ENCODE measurements around the gene PRDX1.

The PRDX1 gene

DNA sequence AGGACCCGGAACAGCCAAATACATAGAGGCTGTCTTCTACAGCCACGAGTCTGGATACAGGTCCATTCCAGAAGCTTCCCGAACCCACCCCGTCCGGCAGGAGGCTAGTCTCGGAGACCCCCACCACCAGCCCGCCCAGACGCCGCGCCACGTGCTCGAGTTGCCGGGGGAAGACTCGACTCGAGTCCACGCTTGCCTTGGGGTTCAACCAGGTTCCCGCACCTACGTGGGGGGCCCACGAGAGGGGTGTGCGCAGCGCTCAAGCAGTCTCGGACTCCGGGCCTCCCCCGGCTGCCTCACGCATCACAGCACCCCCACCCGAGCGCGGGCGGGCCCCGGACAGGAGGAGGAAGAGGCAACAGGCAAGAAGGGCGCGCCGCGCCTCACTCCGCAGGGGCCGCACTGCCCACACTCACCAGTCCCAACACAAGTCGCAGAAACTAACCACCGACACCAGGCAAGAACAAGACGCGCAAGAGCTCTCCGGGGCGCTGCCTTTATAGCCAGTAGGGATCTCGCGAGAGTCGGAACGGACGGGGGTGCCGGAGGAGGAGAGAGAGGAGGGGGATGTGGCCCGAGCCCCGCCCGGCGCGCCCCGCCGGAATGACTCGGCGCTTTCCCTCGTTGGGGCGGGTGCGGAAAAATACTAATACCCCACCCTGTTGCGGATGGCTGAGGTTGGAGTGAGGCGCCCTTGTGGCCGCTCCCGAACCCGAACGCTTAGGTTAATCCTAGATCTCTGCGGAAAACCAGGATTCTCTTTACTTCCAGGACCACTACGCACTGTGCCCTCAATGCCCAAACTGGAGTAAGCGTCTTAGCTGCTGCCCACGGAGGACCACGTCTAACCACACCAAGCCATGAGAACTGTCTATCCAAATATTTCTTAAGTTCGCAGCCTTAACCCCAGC is at the start of gene PRDX1:
Gene PRDX1, minus strand, starts transcription at position 472 of the 911 bp plus-strand sequence. CDS start 2,841 bp downstream, outside the sequence.
- peak; percentile 99 for DNase-seq (ENCODE audit: low spot score)

DNA sequence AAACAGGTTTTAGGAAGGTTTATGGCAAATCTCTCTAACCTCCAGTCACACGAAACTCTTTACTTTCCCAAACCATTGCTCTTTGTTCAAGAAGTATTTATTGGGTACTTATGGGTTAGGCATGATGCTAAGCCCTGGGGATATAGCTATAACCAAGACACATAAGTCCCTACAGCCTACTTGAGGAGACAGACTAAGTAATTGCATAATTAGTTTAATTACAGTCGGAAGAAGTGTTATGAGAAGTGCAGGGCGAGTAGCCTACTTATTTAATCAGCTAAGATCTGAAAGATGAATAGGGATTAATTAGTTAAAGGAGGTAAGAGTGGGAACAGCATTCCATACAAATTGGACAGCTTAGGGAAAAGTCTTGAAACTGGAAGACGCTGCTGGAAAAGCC is 48.9 kb upstream of the PRDX1 start:
- no peak for DNase-seq (ENCODE audit: low spot score)

DNA sequence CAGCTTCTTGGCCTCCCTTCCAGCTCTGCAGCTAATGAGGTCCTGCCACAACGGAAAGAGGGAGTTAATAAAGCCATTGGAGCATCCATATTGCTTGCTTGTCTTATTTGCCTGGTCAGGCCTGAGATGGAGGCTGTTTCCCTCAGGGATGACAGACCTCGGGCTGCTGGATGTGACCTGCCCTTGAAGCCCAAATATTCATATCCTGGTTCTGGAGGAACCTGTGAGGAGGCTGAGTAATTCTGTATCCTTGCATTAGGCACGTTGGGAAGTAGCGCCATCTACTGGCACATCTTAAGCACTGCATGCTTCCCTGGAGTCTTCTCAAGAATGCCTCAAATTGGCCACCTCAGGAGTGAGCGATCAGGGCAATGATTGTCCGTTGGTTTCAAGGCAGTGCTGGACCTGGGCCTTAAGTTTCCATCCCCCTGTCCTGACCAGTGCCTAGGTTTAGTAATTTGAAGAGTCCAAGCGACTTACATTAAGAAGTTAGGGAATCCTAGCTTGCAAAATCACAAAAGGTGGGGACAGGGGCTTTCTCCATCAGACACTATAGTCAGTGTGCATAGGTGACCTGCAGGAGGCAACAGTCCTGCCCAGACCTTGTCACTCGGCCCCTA is 48.4 kb upstream of the PRDX1 start:
- peak; percentile 72 for DNase-seq (ENCODE audit: low spot score)

DNA sequence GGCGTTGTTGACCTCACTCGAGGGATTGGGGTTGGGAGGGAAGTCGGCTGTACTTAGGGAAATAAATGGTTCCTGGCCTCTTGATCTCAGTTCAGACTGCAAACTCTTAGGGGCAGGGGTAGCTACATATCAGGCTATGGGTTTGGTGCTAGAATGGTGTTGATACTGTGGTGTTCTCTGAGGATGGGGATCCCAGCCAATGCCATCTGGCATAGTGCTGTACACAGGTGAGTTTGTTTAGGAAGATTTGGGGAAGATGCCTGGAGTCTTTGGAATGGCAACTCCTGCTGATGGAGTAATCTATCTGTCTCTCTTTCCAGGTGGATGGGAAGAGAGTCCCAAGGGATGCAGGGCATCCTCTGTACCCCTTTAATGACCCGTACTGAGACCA is 47.9 kb upstream of the PRDX1 start:
- DNase-seq (ENCODE audit: low spot score): no peak

DNA sequence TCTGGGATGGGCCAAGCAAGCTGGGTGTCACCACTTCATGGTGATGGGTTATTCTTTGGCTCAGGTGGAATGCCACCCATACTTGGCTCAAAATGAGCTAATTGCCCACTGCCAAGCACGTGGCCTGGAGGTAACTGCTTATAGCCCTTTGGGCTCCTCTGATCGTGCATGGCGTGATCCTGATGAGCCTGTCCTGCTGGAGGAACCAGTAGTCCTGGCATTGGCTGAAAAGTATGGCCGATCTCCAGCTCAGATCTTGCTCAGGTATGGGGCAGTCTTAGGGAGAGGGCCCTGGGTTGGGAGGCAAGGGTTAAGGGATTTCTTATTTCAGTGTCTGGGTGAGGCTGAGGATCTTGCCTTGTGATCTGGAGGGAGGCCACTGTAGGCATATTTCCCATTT is 46.7 kb upstream of the PRDX1 start:
- no peak for DNase-seq (ENCODE audit: low spot score)

DNA sequence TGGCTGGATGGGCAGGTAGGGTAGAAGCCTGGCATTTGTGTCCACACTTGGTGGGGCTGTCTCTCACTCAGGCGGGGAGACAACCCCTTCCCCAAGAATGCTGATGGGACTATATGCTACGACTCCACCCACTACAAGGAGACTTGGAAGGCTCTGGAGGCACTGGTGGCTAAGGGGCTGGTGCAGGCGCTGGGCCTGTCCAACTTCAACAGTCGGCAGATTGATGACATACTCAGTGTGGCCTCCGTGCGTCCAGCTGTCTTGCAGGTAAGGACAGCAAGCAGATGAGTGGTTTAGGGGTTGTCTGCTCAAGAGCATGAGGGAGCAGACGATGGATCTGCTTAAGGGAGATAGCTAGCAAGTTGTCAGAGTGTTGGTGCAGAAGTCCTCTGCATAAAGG is 46.2 kb upstream of the PRDX1 start:
- DNase-seq (ENCODE audit: low spot score): no peak

DNA sequence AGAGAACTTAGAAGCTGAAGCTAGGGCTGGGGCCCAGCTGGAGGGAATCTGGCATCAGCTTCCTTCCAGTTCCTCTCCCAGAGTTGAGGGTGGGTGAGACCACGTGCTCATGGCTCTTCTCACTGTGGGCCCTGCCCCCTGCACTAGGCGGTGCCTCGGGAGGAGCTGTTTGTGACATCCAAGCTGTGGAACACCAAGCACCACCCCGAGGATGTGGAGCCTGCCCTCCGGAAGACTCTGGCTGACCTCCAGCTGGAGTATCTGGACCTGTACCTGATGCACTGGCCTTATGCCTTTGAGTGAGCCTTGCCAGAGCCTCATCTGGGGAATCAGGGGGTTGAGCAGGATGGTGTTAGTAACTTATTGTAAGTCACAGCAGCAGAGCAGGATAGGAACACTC is 45.0 kb upstream of the PRDX1 start:
- DNase-seq (ENCODE audit: low spot score): no peak

DNA sequence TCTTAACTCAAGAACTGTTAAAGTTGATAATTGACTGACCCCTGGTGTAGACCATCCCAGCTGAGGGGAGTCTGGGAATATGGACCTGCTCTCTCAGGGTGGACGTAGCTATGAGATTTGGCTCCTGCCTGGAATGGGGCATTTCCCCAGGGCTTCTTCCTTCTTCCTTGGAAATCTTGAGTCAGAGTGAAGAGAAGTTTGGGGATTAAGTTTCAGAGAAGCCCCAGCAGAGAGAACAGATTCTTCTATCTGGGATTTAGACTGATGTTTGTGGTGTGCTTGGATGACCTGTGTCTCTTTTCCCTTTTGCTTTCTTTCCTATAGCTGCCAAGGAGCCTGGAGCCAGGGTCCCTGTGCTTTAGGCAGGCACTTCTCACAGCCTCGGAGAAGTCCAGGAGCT is 42.2 kb upstream of the PRDX1 start:
- no peak for DNase-seq (ENCODE audit: low spot score)

DNA sequence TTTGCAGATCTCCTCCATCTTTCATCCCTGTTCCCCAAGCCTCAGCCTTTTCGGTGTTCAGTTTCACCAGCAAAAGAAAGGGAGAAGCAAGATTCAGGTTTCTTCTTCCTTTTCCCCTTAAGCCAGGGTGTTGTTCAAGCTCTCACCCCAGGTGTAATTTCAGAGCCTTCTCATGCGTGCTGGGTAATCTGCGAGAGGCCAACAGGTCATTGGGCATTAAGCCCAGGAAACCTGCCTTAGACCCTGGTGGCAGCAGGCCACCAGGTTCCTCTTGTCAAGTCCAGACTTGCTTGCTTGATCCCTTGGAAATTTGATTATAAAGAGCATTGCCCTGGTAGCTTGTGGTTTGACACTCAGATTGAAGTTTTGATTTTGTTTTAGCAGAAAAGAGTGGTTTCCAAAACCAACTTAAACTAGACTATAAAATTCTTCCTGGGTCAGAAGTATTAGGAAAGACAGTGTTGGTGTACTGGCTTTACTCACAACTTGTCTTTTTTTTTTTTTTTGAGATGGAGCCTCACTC is 35.8 kb upstream of the PRDX1 start:
- DNase-seq (ENCODE audit: low spot score): no peak

DNA sequence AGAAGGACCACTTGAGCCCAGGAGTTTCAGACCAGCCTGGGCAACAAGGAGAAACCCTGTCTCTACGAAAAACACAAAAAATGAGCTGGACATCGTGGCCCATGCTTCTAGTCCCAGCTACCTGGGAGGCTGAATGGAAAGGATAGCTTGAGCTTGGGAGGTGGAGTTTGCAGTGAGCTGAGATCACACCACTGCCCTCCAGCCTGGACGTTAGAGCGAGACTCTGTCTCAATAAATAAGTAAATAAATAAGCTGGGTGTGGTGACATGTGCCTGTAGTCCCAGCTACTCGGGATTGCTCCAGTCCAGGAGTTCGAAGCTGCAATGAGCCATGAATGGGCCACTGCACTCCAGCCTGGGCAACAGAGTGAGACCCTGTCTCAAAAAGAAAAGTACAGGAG is 32.5 kb upstream of the PRDX1 start:
- no peak for DNase-seq (ENCODE audit: low spot score)

DNA sequence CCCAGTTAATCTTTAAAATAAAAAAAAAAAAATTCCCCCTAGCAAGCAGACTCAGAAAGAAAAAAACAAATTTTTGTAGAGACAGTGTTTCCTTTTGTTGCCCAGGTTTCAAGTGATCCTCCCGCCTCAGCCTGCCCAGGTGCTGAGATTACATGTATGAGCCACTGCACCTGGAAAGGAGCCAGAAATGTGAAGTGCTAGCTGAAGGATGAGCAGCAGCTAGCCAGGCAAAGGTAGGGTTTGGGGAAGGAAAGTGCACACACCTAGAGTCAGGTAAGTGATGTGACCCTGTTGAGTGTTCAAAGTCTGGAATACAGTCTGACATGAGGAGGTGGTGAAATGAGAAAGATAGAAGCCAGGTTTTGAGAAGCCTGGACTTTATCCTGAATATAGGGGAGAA is 30.6 kb upstream of the PRDX1 start:
- DNase-seq (ENCODE audit: low spot score): no peak

DNA sequence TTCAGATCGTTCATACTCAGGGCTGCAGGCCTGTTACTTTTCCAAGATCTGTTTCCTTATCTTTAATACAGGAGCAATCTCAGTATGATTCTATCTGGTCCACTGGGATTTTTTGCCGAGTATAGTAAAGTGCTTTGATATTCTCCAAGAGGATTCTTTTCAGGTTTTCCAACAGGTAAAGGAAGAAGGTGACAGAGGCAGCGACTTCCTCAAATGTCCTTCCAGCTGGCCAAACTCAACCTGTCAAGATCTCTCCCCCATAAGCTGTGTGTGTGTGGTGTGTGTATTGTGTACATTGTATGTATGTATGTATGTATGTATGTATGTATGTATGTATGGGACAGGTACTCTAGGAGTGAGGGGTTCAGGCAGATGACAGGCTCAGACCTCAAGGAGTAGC is 30.0 kb upstream of the PRDX1 start:
- no peak for DNase-seq (ENCODE audit: low spot score)

DNA sequence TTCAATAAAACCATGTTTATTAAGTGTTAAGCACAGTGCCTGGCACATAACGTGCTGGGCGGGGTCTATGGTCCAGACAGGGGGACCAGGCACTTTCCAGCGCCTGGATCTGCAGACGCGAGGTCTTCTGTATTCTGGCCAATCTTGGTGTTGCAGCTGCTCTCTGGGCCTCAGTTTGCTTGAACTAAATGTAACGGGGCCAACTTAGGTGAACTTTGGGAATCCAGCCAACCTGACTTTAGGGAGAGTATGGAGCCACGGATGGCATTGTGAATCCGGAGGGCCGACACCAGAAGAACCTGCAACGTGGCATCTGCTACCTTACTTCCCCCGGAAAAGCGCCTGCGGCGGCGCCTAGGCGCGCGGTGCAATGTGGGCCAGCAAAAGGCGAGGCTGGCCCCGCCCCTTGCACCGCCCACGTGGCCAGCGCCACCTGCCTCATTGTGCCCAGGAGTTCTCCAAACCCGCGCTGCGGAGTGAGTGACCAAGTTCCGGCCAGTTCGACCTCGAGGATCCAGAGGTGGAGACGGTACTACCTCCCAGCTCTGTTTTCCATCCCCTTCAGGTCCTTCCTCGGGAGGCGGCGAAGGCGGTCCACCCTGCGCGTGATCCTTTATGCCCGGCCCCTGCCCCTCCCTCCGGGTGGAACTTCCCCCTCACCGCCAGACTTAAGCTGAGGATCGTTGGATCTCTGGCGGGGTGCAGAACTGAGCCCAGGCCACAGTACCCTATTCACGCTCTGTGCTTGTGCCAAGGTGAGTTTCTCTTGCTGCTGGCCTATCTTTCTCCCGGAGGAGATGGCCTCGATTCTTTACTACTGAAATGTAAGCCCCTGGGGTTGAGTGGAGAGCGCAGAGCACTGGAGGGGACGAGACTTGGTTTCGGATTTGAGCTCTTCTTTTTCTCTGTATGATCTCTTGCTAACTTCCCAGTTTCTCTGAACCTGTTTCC is 29.0 kb upstream of the PRDX1 start, which contains the start of gene AKR1A1:
Gene AKR1A1, plus strand, starts transcription at position 426 of the 951 bp plus-strand sequence. CDS start 10,969 bp downstream, outside the sequence.
- peak; percentile 92 for DNase-seq (ENCODE audit: low spot score)

DNA sequence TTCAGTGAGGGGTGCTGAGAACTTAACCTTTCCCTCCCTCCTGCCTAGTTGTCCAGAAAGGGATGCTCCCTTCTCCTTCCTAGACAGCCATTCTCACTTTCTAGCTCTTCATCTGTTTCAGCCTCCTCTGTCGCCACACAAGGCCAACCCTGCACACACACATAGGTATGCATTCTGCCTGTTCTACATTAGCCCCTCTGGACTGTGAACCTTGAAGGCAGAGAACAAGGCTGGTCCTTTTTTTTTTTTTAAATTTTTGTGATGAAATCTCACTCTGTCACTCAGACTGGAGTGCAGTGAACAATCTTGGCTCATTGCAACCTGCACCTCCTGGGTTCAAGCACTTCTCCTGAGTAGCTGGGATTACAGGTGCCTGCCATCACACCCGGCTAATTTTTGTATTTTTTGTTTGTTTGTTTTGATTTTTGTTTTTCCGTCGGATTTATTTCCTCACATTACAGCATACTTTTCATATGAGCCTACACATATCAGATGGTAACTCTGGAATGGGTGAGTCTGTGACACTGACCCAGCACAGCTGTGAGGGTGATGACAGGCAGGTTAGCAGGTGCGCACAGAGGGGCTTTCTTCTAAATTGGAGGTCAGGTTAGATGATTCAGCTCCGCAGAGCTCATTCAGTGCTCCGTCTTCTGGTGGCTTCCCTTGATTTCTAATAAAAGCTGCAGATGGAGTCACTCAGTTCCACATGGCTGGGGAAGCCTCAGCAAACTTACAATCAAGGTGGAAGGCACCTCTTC is 24.0 kb upstream of the PRDX1 start:
- no peak for DNase-seq (ENCODE audit: low spot score)

DNA sequence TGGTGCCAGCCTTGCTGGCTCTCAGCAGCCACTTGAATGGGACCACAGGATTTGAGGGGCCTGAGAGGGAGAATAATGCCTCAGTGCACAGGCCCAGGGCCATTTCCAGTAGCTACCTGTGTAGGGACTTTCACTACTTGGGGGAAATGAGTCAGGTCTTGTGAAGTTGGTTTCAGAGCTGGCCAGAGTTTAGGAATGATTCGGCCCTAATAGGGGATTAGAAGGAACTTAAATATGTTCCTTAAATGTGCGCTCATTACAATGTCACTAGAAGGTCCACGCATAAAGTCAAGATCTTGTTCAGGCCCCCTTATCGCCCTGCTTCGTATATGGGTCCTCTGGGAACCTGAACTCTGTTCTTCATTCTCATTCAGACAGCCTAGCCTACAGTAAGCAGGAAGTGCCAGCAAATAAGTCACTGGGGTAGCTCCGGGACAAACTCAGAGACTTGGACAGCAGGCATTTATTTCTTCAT is 23.4 kb upstream of the PRDX1 start:
- DNase-seq (ENCODE audit: low spot score): no peak

DNA sequence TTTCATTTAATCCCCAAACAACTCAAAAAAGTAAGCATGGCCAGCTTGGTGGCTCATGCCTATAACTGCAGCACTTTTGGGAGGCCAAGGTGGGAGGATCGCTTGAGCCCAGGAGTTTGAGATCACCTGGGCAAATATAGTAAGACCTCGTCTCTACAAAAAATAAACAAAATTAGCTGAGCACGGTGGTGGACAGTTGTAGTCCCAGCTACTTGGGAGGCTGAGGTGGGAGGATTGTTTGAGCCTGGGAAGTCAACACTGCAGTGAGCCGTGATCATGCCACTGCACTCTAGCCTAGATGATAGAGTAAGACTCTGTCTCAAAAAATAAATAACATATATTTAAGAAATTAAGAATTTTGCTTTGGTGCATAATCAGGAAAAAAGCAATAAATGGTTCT is 22.8 kb upstream of the PRDX1 start:
- no peak for DNase-seq (ENCODE audit: low spot score)

DNA sequence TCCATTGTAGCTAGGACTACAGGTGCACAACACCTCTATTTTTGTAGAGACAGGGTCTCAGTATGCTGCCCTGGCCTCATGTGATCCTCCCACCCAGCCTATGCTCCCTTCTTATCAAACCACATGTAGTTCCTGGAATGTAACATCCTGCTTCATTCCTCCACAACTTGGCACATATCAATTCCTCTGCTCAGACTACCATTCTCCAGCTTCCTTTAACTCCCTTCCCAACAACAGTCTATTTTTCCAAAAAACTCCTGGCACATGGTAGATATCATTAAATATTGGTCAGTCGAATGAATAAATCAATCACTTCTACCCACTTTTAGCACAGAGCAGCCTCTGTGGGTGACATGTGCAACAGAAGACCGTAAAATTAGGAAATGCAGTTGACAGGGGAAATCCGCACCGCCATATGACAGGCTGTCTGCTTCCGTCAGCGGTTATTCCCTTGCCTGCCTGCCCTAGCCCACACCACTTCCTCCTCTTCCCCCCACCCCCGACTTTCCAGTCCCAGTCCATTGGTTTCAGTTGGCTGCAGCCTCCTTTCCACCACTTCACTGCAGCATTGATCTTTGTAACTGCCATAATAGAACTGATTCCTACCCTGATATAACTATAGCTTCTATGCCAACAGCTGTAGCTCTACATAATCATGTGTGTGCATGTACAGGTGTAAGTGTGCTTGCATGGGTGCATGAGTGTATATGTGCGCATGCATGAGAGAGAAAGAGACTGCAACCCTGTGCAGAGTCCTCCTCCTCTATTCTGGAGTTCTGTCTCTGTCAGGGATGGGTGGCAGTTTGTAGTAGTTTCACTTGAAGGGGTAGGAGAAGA is 22.1 kb upstream of the PRDX1 start:
- no peak for DNase-seq (ENCODE audit: low spot score)

DNA sequence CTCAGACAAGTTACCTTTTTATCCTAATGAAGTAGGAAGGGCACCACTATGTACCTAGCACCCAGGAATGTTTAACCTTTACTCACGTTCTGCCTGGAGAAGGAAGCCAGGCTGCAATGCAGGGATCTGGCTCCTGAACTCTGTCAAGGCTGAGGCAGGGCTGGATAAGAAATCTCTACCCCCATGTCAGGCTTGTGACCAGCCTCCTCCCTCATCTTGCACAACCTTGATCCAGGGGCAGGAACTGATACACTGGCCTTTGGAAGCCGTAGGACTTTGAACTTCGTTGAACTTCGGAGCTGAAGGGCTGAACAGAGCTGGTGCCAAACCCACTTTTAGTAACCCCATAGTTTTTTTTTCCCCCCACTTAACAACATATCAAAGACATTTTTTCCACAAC is 20.9 kb upstream of the PRDX1 start:
- DNase-seq (ENCODE audit: low spot score): no peak

DNA sequence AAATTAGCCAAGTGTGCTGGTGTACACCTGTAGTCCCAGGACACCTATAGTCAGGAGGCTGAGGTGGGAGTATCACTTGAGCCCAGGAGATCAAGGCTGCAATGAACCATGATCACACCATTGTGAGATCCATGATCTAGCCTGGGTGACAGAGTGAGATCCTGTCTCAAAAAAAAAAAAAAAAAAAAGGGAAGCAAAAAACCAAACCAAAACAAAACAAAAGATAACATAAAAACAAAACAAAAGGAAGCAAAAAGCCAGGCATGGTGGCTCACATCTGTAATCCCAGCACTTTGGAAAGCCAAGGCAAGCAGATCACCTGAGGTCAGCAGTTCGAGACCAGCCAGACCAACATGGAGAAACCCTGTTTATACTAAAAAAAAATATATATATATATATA is 19.5 kb upstream of the PRDX1 start:
- no peak for DNase-seq (ENCODE audit: low spot score)

DNA sequence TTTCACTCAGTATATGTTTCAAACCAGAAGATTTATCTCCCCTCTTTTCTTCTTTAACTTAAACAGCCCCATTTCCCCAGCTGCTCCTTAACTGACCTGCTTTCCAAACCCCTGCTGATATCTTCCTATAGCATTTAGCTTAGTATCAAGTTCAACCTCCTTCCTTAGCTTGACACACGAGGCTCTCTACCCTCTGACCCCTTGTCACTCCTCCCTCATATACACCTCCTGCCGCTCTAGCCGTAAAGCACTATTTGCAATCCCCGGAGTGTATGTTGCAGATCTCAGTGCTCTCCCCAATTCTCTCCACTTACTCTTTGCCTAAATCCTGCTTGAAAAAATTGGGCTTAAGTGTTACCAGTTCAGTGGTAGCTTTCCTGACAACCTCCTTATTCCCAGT is 15.2 kb upstream of the PRDX1 start:
- DNase-seq (ENCODE audit: low spot score): no peak
